ENCODE data around the gene CCDC6.
"Not testable (repeated sequence)": the region's sequence is repeated elsewhere in the genome, so short reads cannot be mapped to it uniquely, and the experiment has no call there.

CCDC6 gene

GRCh38 chr10:59762505-59762904 is 143.9 kb downstream of the CCDC6 start:
- no peak for DNase-seq (ENCODE audit: low read depth)

DNA sequence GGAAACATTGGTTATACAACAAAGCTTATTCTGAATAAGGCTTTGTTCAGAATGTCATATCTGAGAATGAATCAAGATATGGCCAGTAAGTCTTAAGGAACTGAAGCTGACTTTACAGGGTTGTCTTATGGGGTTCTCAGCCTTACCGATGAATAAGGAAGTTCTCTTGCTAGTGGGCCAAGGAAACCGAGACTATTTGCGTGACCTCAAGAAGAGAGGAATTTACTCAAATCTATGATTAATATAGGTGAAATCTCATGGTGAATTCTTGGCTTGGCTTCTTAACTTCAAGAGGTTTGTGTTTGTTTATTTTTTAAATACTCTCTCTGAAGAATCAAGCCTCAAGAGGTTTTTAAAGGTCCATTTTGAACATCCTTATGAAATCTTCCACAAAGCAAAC is 148.4 kb downstream of the CCDC6 start:
- DNase-seq (ENCODE audit: low read depth), result no peak

GRCh38 chr10:59754951-59755350 is 151.4 kb downstream of the CCDC6 start:
- DNase-seq (ENCODE audit: low read depth), result no peak

DNA sequence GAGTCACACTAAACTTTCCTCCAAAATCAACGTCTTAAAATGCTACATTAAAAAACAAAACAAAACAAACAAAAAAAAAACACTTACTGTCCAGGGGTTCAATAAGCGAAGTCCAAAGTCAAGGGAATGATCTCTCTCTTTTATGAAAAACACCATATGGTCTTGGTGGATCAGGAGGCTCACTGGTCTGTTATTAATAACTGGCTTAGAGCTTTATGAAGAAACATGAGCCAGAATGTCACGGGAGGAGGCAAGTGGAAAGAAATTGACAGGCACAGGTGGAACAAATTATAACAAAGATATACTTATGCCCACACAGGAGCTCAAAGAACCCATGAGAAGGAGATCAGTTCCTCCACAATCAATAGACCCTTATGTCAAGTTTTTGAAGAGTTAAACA is 153.1 kb downstream of the CCDC6 start, which contains the start of gene MRLN:
Gene MRLN, minus strand, starts transcription at position 189 of the 400 bp plus-strand sequence.
- DNase-seq (ENCODE audit: low read depth), result no peak

- no peak for DNase-seq (ENCODE audit: low read depth)
These were observed 153.9 kb downstream of the CCDC6 start for GRCh38 chr10:59752278-59752940.

- no peak for DNase-seq (ENCODE audit: low read depth)
These were observed 156.0 kb downstream of the CCDC6 start for GRCh38 chr10:59750155-59750945.

DNA sequence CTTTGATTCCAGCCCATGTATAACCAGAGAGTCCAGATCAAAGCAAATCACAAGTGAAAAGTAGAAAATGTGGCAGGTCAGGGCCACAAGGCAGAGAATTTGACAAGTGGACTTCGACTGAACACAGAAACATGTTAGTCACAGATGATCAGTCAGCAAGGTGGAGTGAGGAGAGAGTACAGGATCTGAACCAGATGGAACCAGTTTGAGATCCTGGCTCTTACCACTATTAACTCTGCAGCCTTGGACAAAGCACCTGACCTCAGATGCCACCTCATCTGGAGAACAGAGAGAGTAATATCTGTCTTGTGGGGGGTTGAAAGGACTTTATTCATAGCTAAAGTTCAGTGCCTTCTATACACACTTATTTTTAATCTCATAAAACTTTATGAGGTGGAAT is 157.5 kb downstream of the CCDC6 start:
- DNase-seq (ENCODE audit: low read depth), result no peak

DNA sequence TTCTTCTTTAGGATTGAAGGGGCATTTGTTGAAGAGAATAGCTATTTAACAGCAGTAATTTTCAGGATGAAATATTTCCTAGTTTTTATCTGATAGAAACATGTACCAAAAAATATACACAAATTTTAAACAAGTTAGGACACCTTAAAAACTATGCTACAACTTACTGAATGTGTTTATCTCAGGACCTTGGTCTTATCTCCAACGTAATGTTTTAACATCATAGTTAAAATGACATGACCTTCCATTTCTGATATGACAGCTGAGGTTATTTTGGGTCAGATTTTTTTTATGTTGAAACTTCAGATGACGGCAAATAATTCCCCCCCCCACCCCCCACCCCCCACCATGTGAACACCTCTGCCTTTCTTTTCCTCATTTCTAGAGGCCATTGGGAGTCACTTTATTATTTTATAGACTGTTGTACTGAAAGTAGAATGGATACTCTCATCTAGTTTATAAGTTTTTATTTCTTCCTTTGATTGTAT is 161.1 kb downstream of the CCDC6 start:
- DNase-seq (ENCODE audit: low read depth), result no peak

- not testable (repeated sequence) for DNase-seq (ENCODE audit: low read depth)
These were observed 161.6 kb downstream of the CCDC6 start for GRCh38 chr10:59744762-59745161.

- not testable (repeated sequence) for DNase-seq (ENCODE audit: low read depth)
These were observed 162.2 kb downstream of the CCDC6 start for GRCh38 chr10:59744156-59744555.

- no peak for DNase-seq (ENCODE audit: low read depth)
These were observed 164.8 kb downstream of the CCDC6 start for GRCh38 chr10:59741583-59741982.

DNA sequence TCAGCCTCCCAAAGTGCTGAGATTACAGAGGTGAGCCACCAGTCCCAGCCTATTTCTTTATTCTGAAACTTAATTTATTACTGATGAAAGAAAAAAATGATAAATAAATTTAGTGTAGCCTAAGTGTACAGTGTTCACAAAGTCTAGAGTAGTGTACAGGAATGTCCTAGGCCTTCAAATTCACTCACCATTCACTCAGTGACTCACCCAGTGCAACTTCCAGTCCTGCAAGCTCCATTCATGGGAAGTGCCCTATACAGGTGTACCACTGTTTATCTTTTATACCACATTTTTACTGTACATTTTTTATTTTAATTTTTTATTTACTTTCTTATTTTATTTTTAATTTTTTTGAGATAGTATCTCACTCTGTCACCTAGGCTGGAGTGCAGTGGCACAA is 165.3 kb downstream of the CCDC6 start:
- no peak for DNase-seq (ENCODE audit: low read depth)

Data from fibroblast of the conjunctiva (primary cell).